HG03575 (cell line): ENCODE data around the gene CDV3.
"Not testable (repeated sequence)": the region's sequence is repeated elsewhere in the genome, so short reads cannot be mapped to it uniquely, and the experiment has no call there.

Experiments
- ATAC-seq: cut with Tn5 transposase; IDR thresholded peaks from one replicate; pipeline ENCODE4 v1.9.1; 2021; ENCODE audit not compliant: unreplicated experiment, insufficient number of reproducible peaks, low FRiP score; ENCODE audit errors: extremely low read depth

Gene CDV3, protein sequence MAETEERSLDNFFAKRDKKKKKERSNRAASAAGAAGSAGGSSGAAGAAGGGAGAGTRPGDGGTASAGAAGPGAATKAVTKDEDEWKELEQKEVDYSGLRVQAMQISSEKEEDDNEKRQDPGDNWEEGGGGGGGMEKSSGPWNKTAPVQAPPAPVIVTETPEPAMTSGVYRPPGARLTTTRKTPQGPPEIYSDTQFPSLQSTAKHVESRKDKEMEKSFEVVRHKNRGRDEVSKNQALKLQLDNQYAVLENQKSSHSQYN

DNA sequence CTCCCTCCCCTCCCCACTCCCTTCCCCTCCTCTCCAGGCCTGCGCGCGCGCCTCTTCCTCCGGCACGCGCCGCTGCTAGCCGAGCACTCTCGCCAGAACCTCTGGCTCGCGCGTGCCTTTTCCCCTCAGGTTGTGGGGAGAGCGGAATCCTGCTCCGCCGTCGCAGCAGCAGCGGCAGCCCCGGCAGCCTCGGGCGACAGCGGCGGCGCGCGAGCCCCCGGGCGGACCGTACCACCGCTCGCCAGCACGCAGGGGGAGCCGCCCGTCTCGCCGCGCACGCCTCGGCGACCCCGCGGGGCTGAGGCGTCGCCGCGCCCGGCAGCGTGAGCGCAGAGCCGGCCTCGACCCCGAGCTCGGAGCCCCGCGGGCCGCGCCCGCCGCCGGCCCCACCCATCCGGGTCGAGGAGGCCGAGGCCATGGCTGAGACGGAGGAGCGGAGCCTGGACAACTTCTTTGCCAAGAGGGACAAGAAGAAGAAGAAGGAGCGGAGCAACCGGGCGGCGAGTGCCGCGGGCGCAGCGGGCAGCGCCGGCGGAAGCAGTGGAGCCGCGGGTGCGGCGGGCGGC lies at the start of gene CDV3:
TSS of gene CDV3 (plus strand) at position 58 of the 566 bp plus-strand sequence. CDS start at position 417, 359 bp downstream.
- ATAC-seq, result no peak

GRCh38 chr3:133523758-133524157 lies 49.7 kb upstream of the CDV3 start:
- not testable (repeated sequence) for ATAC-seq

DNA sequence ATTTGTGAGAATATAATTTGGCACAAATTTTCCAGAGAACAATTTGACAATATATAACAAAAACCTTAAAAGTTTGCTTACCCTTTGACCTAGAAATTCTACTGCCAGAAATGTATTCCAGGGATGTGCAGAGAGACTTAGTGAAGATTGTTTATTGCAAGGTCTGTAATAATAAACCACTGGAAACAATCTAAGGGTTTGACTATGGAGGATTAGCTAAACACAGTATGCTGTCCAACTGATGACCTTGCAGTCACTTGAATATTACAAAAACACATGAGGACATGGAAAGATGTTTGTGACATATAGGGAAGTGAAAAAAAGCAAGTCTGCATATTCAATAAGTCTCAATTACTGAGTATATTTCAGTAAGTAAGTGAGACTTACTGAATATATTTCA lies 48.1 kb upstream of the CDV3 start:
- no peak for ATAC-seq

DNA sequence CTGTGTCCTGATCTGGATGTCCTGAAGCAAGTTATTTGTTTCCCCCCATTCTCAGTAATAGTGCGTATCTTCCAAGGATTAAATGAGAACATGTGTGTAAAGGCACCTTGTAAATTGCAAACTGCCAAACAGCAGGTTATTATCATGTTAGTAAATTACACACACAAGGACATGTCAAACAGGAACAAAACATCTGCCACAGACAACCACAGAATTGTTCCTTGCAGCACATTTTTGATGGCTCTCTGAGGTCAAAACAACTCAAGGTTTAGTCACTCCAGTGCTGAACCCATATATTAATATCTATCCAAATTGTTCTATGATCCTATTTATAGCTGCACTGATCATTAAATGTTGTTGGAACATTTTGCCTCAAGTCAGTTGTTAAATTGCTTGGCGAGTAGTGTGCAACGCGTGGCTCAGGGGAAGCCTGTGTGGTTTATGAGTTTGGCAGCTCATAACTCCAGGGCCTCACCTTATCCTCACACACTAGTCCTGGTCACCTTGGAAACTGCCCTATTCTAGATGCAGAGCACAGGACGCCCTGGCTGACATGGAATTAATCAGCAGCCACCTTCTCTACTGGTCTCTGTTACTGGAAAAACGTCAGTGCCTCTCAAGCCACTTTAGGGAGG lies 46.3 kb upstream of the CDV3 start:
- ATAC-seq, result no peak

DNA sequence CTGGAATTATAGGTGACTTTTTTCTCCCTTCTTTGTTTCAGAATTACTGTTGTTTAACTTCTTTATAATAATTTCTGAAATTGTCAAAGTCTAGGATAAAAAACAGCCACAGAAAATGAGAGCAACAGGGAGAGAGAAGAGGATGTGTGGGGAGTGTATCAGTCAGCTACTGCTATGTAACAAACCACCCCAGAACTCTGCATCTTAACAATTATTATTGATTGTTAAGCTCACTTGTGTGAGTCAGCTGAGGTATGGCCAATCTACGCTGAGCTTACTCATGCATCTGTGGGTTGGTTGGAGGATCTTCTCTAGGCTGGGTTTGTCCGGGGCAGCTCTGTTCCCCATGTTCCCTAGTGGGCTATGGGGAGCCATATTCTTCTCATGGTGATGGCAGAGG lies 43.7 kb upstream of the CDV3 start:
- no peak for ATAC-seq

- ATAC-seq, result no peak
These were observed 41.5 kb upstream of the CDV3 start for GRCh38 chr3:133531981-133532380.

DNA sequence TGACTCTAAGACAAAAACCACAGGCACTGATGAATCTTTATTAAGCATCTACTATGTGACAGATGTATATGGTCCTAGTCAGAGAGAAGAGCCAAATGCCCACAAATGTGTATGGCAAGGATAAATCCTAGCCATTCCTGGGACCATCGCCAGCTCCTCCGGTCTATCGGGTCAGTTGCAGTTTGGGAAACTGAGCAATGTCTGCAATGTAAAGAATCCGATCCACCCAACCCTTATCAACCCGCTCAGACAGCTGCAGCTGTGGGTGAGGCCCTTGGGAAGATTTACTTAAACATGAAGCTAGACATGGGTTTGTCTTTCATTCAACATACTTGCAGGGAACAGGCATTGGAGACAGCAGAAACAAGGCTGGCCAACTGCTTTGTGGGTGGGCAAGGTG lies 40.5 kb upstream of the CDV3 start:
- no peak for ATAC-seq

DNA sequence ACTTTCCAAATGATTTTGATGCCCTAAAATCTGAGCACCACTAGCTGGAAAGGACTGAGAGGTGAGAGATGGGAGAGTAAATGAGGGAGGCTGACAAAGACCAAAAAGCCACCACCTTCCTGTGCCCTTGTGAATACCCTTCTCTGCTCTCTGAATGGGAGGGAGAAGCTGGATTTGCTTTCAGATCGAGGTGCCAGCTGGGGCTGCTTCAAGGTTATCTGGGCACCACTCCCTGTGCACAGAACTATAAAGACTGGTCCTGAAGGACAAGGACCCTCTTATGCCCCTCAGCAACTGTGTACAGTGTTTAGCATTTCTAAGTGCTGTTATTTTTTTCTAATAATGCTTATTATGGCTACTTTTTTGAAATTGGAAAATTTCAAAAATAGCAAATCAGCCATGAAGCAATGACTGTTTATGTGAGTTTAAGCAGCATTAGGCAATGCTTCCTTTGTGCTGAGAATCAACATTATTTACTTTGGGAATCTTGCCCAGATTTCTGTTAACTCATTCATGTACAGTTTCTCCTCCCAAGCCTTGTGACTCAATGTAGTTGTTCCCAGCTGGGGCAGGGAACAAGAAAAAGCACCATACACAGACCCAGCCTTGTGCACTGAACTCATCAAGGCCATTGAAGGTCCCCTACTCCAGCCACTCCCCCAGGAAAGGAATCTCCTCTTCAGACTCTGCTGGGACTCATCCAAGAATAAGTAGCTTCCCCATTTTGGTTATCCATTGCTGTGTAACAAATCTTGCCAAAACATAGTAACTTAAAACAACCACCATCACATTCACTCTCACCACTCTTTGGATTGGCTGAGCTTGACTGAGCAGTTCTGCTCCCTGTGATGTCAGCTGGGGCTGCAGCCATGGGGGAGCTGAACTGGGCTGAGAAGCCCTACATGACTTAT lies 37.3 kb upstream of the CDV3 start:
- ATAC-seq, result no peak

- ATAC-seq, result not testable (repeated sequence)
These were observed 36.4 kb upstream of the CDV3 start for GRCh38 chr3:133537131-133537530.

- ATAC-seq, result no peak
These were observed 35.3 kb upstream of the CDV3 start for GRCh38 chr3:133538154-133538553.

DNA sequence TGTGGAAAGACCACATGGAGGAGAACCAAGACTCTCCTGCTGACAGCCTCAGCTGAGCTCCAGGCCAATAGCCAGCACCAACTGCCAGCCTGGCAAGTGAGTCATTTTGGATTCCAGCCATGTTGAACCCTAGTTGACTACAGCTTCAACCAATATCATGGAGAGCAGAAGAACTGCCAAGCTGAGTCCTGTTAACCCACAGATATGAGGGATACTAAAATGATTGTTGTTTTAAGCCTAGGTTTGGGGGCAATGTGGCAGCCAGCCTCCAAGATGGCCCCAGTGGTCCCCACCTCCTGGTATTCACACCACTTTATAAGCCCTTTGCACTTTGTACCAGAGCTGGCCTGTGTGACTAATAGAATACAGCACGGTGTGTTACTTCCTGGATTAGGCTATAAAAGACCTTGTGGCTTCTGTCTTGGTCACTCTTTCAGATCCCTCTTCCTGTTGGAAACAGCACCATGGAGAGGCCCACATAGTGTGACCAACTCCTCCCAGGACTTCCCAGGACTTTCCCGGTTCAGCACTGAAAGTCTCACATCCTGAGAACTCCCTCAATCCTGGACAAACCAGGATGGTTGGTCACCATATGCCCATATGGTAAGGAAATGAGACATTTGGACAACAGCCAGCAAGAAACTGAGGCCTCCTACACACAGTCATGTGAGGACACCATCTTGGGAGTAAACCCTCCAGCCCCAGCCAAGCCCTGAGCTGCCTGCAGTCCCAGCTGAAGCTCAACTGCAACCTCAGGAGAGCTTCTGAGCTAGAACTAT lies 32.4 kb upstream of the CDV3 start:
- no peak for ATAC-seq

DNA sequence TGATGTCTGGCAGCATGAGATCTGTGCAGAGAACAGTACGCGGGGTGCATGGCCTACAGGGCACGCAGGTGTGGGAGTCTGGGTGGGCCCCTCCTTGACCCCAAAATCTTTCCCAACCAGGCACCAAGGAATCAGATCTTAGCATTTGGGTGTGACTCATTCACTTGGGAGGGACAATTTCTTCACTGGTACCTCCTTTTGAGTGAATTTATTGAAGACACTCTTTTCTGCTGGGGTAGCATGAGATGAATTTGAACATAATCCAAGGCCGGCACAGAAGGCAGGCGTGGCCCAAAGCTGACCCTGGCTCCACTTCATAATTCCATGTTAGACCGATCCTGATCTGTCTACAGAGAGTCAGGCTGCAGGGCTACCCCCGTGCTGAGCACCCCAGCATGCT lies 30.6 kb upstream of the CDV3 start:
- ATAC-seq, result no peak

- ATAC-seq, result not testable (repeated sequence)
These were observed 28.5 kb upstream of the CDV3 start for GRCh38 chr3:133544983-133545382.

DNA sequence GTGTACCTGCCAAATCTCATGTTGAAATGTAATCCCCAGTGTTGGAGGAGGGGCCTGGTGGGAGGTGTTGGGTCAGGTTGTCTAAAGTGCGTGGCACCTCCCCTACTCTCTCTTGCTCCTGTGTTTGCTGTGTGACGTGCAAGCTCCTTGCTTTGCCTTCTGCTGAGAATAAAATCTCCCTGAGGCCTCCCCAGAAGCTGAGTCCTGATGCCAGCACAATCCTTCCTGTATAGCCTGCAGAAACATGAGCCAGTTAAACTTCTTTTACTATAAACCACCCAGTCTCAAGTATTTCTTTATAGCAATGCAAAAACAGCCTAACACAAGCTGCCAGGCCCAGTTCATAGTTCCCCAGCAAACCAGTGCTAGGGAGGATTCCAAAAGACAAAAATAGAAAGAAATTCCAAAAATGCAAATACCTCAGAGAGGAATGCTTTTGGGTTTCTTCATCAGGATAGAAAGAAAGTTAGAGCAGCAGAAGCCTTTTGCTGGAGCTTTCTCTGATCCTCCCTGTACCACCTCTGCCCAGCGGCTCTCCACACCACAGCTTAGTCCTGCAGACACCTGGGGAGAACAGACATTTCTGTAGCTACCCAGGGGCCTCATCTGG lies 25.9 kb upstream of the CDV3 start:
- no peak for ATAC-seq

DNA sequence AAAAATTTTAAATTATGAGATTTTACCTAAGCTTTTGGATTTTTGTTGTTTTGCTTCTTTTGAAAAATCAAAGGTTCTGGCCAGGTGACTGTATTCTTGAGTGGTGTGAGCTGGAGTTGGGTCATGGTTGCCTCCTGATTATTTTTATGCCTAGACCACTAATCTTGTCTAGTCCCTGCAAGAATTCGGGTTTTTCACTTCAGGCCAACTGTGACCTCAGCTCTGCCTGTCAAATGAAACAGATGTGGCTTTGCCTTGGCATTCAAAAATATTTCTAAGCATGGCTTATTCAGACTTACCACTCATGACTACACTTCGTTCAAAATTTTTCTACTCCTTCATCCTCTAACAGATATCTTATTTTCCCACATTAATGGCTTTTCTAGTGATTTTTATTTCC lies 25.4 kb upstream of the CDV3 start:
- ATAC-seq, result no peak

GRCh38 chr3:133549565-133549964 lies 23.9 kb upstream of the CDV3 start:
- no peak for ATAC-seq

GRCh38 chr3:133551589-133551988 lies 21.9 kb upstream of the CDV3 start:
- ATAC-seq, result not testable (repeated sequence)

- no peak for ATAC-seq
These were observed 11.8 kb upstream of the CDV3 start for GRCh38 chr3:133561679-133562078.
